Endothelial cell of umbilical vein (primary cell): ENCODE data around the gene KLF4. TPM values are rescaled to one million over a fixed set of nuclear protein-coding genes. Genes with fewer than 3 reads are reported as not detected.

ENCODE experiments used
- BruUV-seq: library from RNA; stranded (reverse); fragments of 400-500 nt; replicated peaks from 2 replicates; lab custom pipeline; 2021; lab: Mats Ljungman, UMichigan
- CTCF ChIA-PET: fragments of 300-600, 350-600 bp; sonication (Branson Sonifier 250); formaldehyde crosslinking; loops from one replicate; lab custom pipeline; 2021; ENCODE audit warnings: antibody characterized with exemption, inconsistent platforms; lab: Charles Lee
- POLR2A ChIA-PET: fragments of 300-600, 350-600 bp; sonication (Branson Sonifier 250); formaldehyde crosslinking; loops from one replicate; lab custom pipeline; 2021; ENCODE audit warnings: antibody characterized with exemption, inconsistent platforms; lab: Charles Lee
- DNase-seq: peaks from one replicate; pipeline ENCODE4 v3.0.0-alpha.2; 2011; ENCODE audit warnings: low read depth, low spot score
- FAIRE-seq: peaks from 2 replicates; lab custom pipeline; 2011; peaks lifted over from hg19 to GRCh38; lab: Jason Lieb, UNC
- H2AFZ ChIP-seq: 2 replicates; pipeline ENCODE4 v1.6.0; 2012; ENCODE audit warnings: low read depth, low read length, control low read depth, inconsistent platforms
- H3K27ac ChIP-seq: 2 replicates; pipeline ENCODE4 v1.5.1; 2011; ENCODE audit warnings: low read depth, mild to moderate bottlenecking, control low read depth, low read length, moderate library complexity; ENCODE audit not compliant: insufficient read depth
- H3K27me3 ChIP-seq, 2 experiments: 2 replicates each; pipeline versions ENCODE4 v1.6.0 to v1.6.1; 2011; ENCODE audit warnings: low read length in 2 of 2, mixed read lengths in 1 of 2; ENCODE audit not compliant: control insufficient read depth in 2 of 2, insufficient read depth in 2 of 2
- H3K36me3 ChIP-seq, 2 experiments: 2 replicates in 1 of 2; 3 replicates in 1 of 2; pipeline ENCODE4 v1.5.1; 2011; ENCODE audit warnings: low read length in 2 of 2, mild to moderate bottlenecking in 1 of 2, moderate library complexity in 1 of 2; ENCODE audit not compliant: control insufficient read depth in 2 of 2, insufficient read depth in 2 of 2; ENCODE audit errors: extremely low read depth in 1 of 2
- H3K4me1 ChIP-seq: 3 replicates; pipeline ENCODE4 v1.5.1; 2011; ENCODE audit warnings: mild to moderate bottlenecking, low read length; ENCODE audit not compliant: control insufficient read depth, insufficient read depth; ENCODE audit errors: extremely low read depth
- H3K4me2 ChIP-seq: 2 replicates; pipeline ENCODE4 v1.6.1; 2011; ENCODE audit warnings: low read length, control low read depth, mixed read lengths; ENCODE audit not compliant: insufficient read depth
- H3K4me3 ChIP-seq, 3 experiments: fragments of 200-600 bp in 1 of 3; sonication (generic), shearing (Covaris generic) in 1 of 3; replicated peaks in 1 of 3; 2 replicates each; pipeline ENCODE4 v1.5.1; 2011 to 2016; ENCODE audit warnings: control low read depth in 3 of 3, low read length in 3 of 3, mild to moderate bottlenecking in 2 of 3, inconsistent platforms in 1 of 3, low read depth in 1 of 3, moderate library complexity in 1 of 3; ENCODE audit not compliant: insufficient read depth in 1 of 3
- H3K79me2 ChIP-seq: 2 replicates; pipeline ENCODE4 v1.6.0; 2012; ENCODE audit warnings: low read length, inconsistent platforms; ENCODE audit not compliant: control insufficient read depth, insufficient read depth
- H3K9ac ChIP-seq: replicated peaks from 2 replicates; pipeline ENCODE3; 2011; ENCODE audit warnings: low read length, control low read depth; ENCODE audit not compliant: insufficient read depth; ENCODE audit errors: extremely low read depth
- H3K9me1 ChIP-seq: replicated peaks from 3 replicates; pipeline ENCODE4 v1.6.0; 2011; ENCODE audit warnings: mild to moderate bottlenecking, low read length; ENCODE audit not compliant: control insufficient read depth, insufficient read depth; ENCODE audit errors: extremely low read depth
- H3K9me3 ChIP-seq: replicated peaks from 2 replicates; pipeline ENCODE4 v1.5.1; 2012; ENCODE audit warnings: low read length, inconsistent platforms; ENCODE audit not compliant: control insufficient read depth, insufficient read depth
- H4K20me1 ChIP-seq: replicated peaks from 2 replicates; pipeline ENCODE3; 2011; ENCODE audit warnings: mild to moderate bottlenecking, low read length; ENCODE audit not compliant: control insufficient read depth, insufficient read depth; ENCODE audit errors: extremely low read depth
- CTCF ChIP-seq, 2 donors: IDR thresholded peaks; 1 replicate in 1 of 2; 2 replicates in 1 of 2; pipeline ENCODE4 v1.5.1; 2011; ENCODE audit warnings: low read length in 2 of 2, mild to moderate bottlenecking in 2 of 2, moderate library complexity in 2 of 2, control low read depth in 1 of 2, inconsistent platforms in 1 of 2, low read depth in 1 of 2; ENCODE audit not compliant: insufficient read depth in 1 of 2; ENCODE audit errors: extremely low read depth in 1 of 2
- EZH2 ChIP-seq: IDR thresholded peaks from 2 replicates; pipeline ENCODE4 v1.6.1; 2012; ENCODE audit warnings: borderline replicate concordance, low read depth, mild to moderate bottlenecking, moderate library complexity, low read length, inconsistent platforms; ENCODE audit not compliant: severe bottlenecking
- FOS ChIP-seq: IDR thresholded peaks from 2 replicates; pipeline ENCODE4 v1.6.1; 2011; ENCODE audit warnings: mild to moderate bottlenecking, low read length, moderate library complexity, borderline replicate concordance; ENCODE audit not compliant: insufficient read depth
- GATA2 ChIP-seq: IDR thresholded peaks from 2 replicates; pipeline ENCODE4 v1.7.0; 2011; ENCODE audit warnings: low read depth, mild to moderate bottlenecking, moderate library complexity, mixed read lengths, low read length; ENCODE audit not compliant: insufficient read length, insufficient read depth
- JUN ChIP-seq: IDR thresholded peaks from 2 replicates; pipeline ENCODE4 v1.6.1; 2011; ENCODE audit warnings: borderline replicate concordance, low read depth; ENCODE audit not compliant: insufficient read length, insufficient read depth
- MAX ChIP-seq: IDR thresholded peaks from 2 replicates; pipeline ENCODE4 v1.6.1; 2011; ENCODE audit not compliant: insufficient read depth, insufficient read length
- MYC ChIP-seq: IDR thresholded peaks from one replicate; pipeline ENCODE4 v1.6.1; 2011; ENCODE audit warnings: mild to moderate bottlenecking, low read depth, low read length
- POLR2A ChIP-seq: IDR thresholded peaks from 2 replicates; pipeline ENCODE4 v1.6.1; 2012; ENCODE audit warnings: low read depth, mild to moderate bottlenecking, control low read depth, low read length
- POLR2AphosphoS5 ChIP-seq: IDR thresholded peaks from 2 replicates; pipeline ENCODE4 v1.6.1; 2012; ENCODE audit warnings: low read depth, mild to moderate bottlenecking, control low read depth, low read length, moderate library complexity; ENCODE audit not compliant: insufficient read depth
- dilution Hi-C: fragments of 300-500 bp; cut with MboI; formaldehyde crosslinking; loops from one replicate; pipeline ENCODE4 v1.15.0; 2019; ENCODE audit warnings: low sequenced_read_pairs; ENCODE audit not compliant: extremely low pct_ligation_motif_present
- intact Hi-C: fragments of 100-400 bp; cut with micrococcal nuclease; formaldehyde crosslinking; loops from one replicate; pipeline ENCODE4 v1.10.0; 2022
- polyA plus RNA-seq, 4 experiments: library from polyadenylated mRNA; depleted of rRNA in 3 of 4; stranded (reverse) in 3 of 4; unstranded in 1 of 4; fragments of >200 nt; gene quantifications; 2 replicates each; pipeline versions ENCODE4 v1.2.1 to v1.2.3, GENCODE V29; 2011 to 2012; ENCODE audit warnings: missing spikeins in 1 of 4
- total RNA-seq: library from RNA; stranded (reverse); gene quantifications from 2 replicates; pipeline ENCODE4 v1.2.3, GENCODE V29; 2021

Gene KLF4
- total and polyA plus RNA-seq, 2 donors (not counting 3 experiments of a cell fraction or from before 2014, with no cell fraction given) = 1.5 to 2.4 TPM

- intact Hi-C loops (no loop called here), dilution Hi-C loops (no loop called here)
- ChIA-PET POLR2A (no interaction called here), CTCF (no interaction called here)
- no peaks in the 10 kb centered on the region for H3K9me3 ChIP-seq
- no peak for FAIRE-seq
- no peaks in the 10 kb centered on the region for H4K20me1 ChIP-seq
- no peaks in the 10 kb centered on the region for H3K4me1 ChIP-seq
- H3K9ac ChIP-seq = no peak overlapping the region
- no TSS peak for BruUV-seq
- H3K27ac ChIP-seq = no peak overlapping the region
- DNase-seq = no peak
- no peak overlapping the region for H3K4me3 ChIP-seq
- no peak for TF ChIP-seq GATA2
- no peak for TF ChIP-seq EZH2
- no peak for TF ChIP-seq POLR2AphosphoS5
- no peak for TF ChIP-seq POLR2A
- no peak for TF ChIP-seq JUN
- no peak for TF ChIP-seq MYC
- no peak for TF ChIP-seq MAX
- TF ChIP-seq FOS = no peak
- no peak for TF ChIP-seq CTCF (IDR thresholded peaks at IDR 0.05; ENCODE audit: extremely low read depth in 1 of 2, insufficient read depth in 1 of 2, low read depth in 1 of 2, low read length in 2 of 2)
- H3K4me2 ChIP-seq = no peak overlapping the region
- H3K79me2 ChIP-seq = no peaks in the 10 kb centered on the region
- no peaks in the 10 kb centered on the region for H3K27me3 ChIP-seq
- H3K36me3 ChIP-seq = no peaks in the 10 kb centered on the region
- no peaks in the 10 kb centered on the region for H3K9me1 ChIP-seq
- H2AFZ ChIP-seq = no peak overlapping the region
Measured at GRCh38 chr9:107520186-107520585, 30.6 kb upstream of the KLF4 start.
